DOHH2 (cell line): ENCODE data around the gene RB1.

Experiments
- H3F3A ChIP-seq: fragments of 200-600 bp; sonication (generic), shearing (Covaris generic); 2 replicates; pipeline ENCODE4 v1.6.0; 2016; ENCODE audit warnings: antibody characterized with exemption, mild to moderate bottlenecking; ENCODE audit not compliant: control insufficient read depth, insufficient read depth
- H3K27ac ChIP-seq: fragments of 200-600 bp; sonication (generic); 2 replicates; pipeline ENCODE4 v1.5.1; 2014; ENCODE audit warnings: low read depth, mild to moderate bottlenecking, low read length, moderate library complexity
- H3K27me3 ChIP-seq: fragments of 200-600 bp; sonication (generic); 2 replicates; pipeline ENCODE4 v1.6.1; 2014; ENCODE audit warnings: mild to moderate bottlenecking, low read length, mixed read lengths; ENCODE audit not compliant: control insufficient read depth
- H3K36me3 ChIP-seq: fragments of 200-600 bp; sonication (generic); 2 replicates; pipeline ENCODE4 v1.6.1; 2014; ENCODE audit warnings: mild to moderate bottlenecking, low read length, moderate library complexity, mixed read lengths; ENCODE audit not compliant: control insufficient read depth
- H3K4me1 ChIP-seq: fragments of 200-600 bp; sonication (generic); 2 replicates; pipeline ENCODE4 v1.6.1; 2014; ENCODE audit warnings: mild to moderate bottlenecking, low read length, mixed read lengths; ENCODE audit not compliant: control insufficient read depth
- H3K4me2 ChIP-seq: fragments of 200-600 bp; sonication (generic); 2 replicates; pipeline ENCODE4 v1.6.0; 2014; ENCODE audit warnings: mild to moderate bottlenecking, low read length, moderate library complexity
- H3K4me3 ChIP-seq: fragments of 200-600 bp; sonication (generic); 2 replicates; pipeline ENCODE4 v1.5.1; 2014; ENCODE audit warnings: mild to moderate bottlenecking, low read length, mixed read lengths
- H3K79me2 ChIP-seq: fragments of 200-600 bp; sonication (generic); 2 replicates; pipeline ENCODE4 v1.6.1; 2014; ENCODE audit warnings: mild to moderate bottlenecking, low read length, mixed read lengths; ENCODE audit not compliant: control insufficient read depth
- H3K9me2 ChIP-seq: fragments of 200-600 bp; sonication (generic); replicated peaks from 2 replicates; pipeline ENCODE4 v1.6.1; 2014; ENCODE audit warnings: mild to moderate bottlenecking, low read length, mixed read lengths; ENCODE audit not compliant: control insufficient read depth
- H3K9me3 ChIP-seq: fragments of 200-600 bp; sonication (generic); 2 replicates; pipeline ENCODE4 v1.6.1; 2014; ENCODE audit warnings: antibody characterized with exemption, low read length, mixed read lengths; ENCODE audit not compliant: control insufficient read depth, insufficient read depth
- H4K20me1 ChIP-seq: fragments of 200-600 bp; sonication (generic); 2 replicates; pipeline ENCODE4 v1.6.0; 2014; ENCODE audit warnings: low read depth, mild to moderate bottlenecking, antibody characterized with exemption, low read length, moderate library complexity; ENCODE audit not compliant: control insufficient read depth, insufficient read depth
- EZH2phosphoT487 ChIP-seq: fragments of 200-600 bp; sonication (generic); IDR thresholded peaks from 2 replicates; pipeline ENCODE4 v1.6.1; 2017; ENCODE audit warnings: borderline replicate concordance, mild to moderate bottlenecking, antibody characterized with exemption, low read length, moderate library complexity, mixed read lengths
- TF ChIP-seq, protein P1 (sequence below): fragments of 200-600 bp; sonication (generic); IDR thresholded peaks from one replicate; pipeline ENCODE4 v1.5.1; 2014; ENCODE audit warnings: antibody characterized with exemption, mild to moderate bottlenecking, low read depth, low read length; ENCODE audit not compliant: poor library complexity, severe bottlenecking

RB1 gene

DNA sequence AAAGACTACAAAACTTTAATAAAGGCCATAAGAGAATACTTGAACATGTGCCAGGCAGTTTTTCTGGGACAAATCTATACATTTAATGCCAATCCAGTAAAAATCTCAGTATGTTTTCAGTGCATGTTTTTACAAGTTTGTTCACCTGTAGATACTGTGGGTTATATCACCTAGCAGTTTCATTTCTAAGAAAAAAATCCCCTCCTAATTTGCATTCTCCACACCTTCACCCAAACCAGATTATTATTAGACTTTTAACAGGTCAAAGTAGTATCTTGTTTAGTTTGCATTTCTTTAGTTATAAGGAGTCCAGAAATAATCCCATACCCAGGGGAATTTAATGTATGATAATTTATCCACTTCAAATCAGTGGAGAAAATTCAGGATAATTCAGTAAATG lies 126.3 kb downstream of the RB1 start:
- H3K79me2 ChIP-seq: no peaks in the 10 kb centered on the region
- peaks cover 29% of the 10 kb centered on the region for H3K36me3 ChIP-seq
- no peak for TF ChIP-seq EZH2phosphoT487
- TF ChIP-seq, protein P1, sequence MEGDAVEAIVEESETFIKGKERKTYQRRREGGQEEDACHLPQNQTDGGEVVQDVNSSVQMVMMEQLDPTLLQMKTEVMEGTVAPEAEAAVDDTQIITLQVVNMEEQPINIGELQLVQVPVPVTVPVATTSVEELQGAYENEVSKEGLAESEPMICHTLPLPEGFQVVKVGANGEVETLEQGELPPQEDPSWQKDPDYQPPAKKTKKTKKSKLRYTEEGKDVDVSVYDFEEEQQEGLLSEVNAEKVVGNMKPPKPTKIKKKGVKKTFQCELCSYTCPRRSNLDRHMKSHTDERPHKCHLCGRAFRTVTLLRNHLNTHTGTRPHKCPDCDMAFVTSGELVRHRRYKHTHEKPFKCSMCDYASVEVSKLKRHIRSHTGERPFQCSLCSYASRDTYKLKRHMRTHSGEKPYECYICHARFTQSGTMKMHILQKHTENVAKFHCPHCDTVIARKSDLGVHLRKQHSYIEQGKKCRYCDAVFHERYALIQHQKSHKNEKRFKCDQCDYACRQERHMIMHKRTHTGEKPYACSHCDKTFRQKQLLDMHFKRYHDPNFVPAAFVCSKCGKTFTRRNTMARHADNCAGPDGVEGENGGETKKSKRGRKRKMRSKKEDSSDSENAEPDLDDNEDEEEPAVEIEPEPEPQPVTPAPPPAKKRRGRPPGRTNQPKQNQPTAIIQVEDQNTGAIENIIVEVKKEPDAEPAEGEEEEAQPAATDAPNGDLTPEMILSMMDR: no peak
- H3K4me1 ChIP-seq: peaks cover 8% of the 10 kb centered on the region
- H3K9me3 ChIP-seq: no peaks in the 10 kb centered on the region
- no peaks in the 10 kb centered on the region for H3K9me2 ChIP-seq
- H3F3A ChIP-seq: no peaks in the 10 kb centered on the region; the same call in 1 of the 2 replicates
- no peak overlapping the region for H3K4me2 ChIP-seq
- H3K4me3 ChIP-seq: no peak overlapping the region
- no peaks in the 10 kb centered on the region for H4K20me1 ChIP-seq
- H3K27ac ChIP-seq: no peak overlapping the region
- H3K27me3 ChIP-seq: no peaks in the 10 kb centered on the region

DNA sequence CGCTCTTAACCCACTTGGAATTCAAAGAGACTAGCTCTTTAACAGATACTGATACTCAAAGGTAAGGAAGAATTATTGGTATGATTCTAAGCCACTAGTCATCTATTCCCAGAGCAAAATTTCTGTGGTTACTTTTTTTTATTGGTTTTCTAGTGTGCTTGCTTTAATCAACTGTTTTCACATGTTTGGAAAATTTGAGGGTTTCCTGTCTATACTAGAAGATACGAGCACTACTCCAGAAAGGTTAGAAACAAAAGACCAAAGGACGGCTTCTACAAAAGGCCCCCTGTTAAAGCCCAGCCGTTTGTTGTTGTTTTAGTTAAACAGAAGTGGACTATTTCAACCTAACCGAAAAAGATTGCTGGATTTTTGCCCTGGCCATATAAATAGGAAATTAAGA lies 127.9 kb downstream of the RB1 start:
- H3K27me3 ChIP-seq: no peaks in the 10 kb centered on the region
- H3K4me2 ChIP-seq: no peak overlapping the region
- peaks cover 8% of the 10 kb centered on the region for H3K4me1 ChIP-seq
- no peaks in the 10 kb centered on the region for H3K9me2 ChIP-seq
- TF ChIP-seq, protein P1: no peak
- TF ChIP-seq EZH2phosphoT487: no peak
- no peaks in the 10 kb centered on the region for H3K9me3 ChIP-seq
- H3K4me3 ChIP-seq: no peak overlapping the region
- no peaks in the 10 kb centered on the region for H3K79me2 ChIP-seq
- no peak overlapping the region for H3K27ac ChIP-seq
- H4K20me1 ChIP-seq: no peaks in the 10 kb centered on the region
- peaks cover 22% of the 10 kb centered on the region for H3K36me3 ChIP-seq
- H3F3A ChIP-seq: no peaks in the 10 kb centered on the region; the same call in 1 of the 2 replicates

DNA sequence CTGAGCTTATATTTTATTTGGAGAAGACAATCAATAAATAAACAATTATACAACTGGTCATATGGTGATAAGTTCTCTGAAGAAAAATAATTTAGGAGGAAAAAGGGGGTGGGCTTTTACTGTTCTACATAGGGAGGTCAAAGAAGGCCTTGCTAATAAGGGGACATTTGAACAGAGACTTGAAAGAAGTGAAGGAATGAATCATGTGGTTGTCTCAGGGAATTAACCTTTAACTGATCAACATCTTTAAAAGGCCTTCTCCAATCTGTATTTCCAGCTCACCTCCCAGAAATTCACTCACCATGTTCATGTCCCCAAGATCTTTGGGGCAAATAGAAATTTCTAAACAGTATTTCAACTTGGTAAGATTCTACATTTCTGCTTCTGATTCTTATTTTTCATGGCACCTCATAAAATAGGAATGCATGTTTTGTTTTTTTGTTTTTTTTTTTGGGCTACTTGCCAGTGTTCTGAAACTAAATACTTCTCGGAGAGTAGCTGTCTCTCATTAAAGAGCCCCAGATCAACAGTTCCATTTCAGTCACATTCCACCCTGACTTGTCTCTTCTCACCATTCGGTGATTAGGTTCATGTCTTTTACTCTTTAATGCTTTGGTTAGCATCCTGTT lies 128.6 kb downstream of the RB1 start:
- no peak overlapping the region for H3K27ac ChIP-seq
- H3K9me3 ChIP-seq: no peaks in the 10 kb centered on the region
- no peaks in the 10 kb centered on the region for H3K9me2 ChIP-seq
- peaks cover 16% of the 10 kb centered on the region for H3K36me3 ChIP-seq
- TF ChIP-seq, protein P1: no peak
- no peak for TF ChIP-seq EZH2phosphoT487
- no peak overlapping the region for H3K4me3 ChIP-seq
- no peaks in the 10 kb centered on the region; the same call in 1 of the 2 replicates for H3F3A ChIP-seq
- no peaks in the 10 kb centered on the region for H3K79me2 ChIP-seq
- H3K4me2 ChIP-seq: no peak overlapping the region
- H3K27me3 ChIP-seq: no peaks in the 10 kb centered on the region
- H3K4me1 ChIP-seq: peaks cover 8% of the 10 kb centered on the region
- no peaks in the 10 kb centered on the region for H4K20me1 ChIP-seq
